ENCODE results near the gene SERTAD3.

SERTAD3 gene

GRCh38 chr19:40421993-40422747 lies 22.0 kb downstream of the SERTAD3 start:
- Histone ChIP-seq H3K9ac (ENCODE audit: low read depth, low read length) (peak overlapping the region; percentile 98), H3K4me2 (ENCODE audit: low read length) (peak overlapping the region; percentile 87), H3K27me3 (ENCODE audit: control insufficient read depth, insufficient read depth, low read length) (no peaks in the 10 kb centered on the region), H3K4me1 (ENCODE audit: control insufficient read depth, insufficient read depth, low read length) (peaks cover 30% of the 10 kb centered on the region), H3K36me3 (ENCODE audit: insufficient read depth, low read length) (peaks cover 15% of the 10 kb centered on the region), H3K4me3 (ENCODE audit: low read length) (peak overlapping the region; percentile 91), H3K9me3 (replicated peaks; ENCODE audit: low read length) (no peaks in the 10 kb centered on the region)

GRCh38 chr19:40420766-40421765 lies 23.1 kb downstream of the SERTAD3 start:
- peaks cover 35% of the 10 kb centered on the region for H3K4me1 ChIP-seq (ENCODE audit: control insufficient read depth, insufficient read depth, low read length)
- peak overlapping the region; percentile 78 for H3K4me3 ChIP-seq (ENCODE audit: low read length)
- peak overlapping the region; percentile 87 for H3K4me2 ChIP-seq (ENCODE audit: low read length)
- peaks cover 15% of the 10 kb centered on the region for H3K36me3 ChIP-seq (ENCODE audit: insufficient read depth, low read length)
- H3K27me3 ChIP-seq (ENCODE audit: control insufficient read depth, insufficient read depth, low read length): no peaks in the 10 kb centered on the region
- H3K9ac ChIP-seq (ENCODE audit: low read depth, low read length): peak overlapping the region; percentile 98
- no peaks in the 10 kb centered on the region for H3K9me3 ChIP-seq (replicated peaks; ENCODE audit: low read length)

- H3K9ac ChIP-seq (ENCODE audit: low read depth, low read length): peak overlapping the region; percentile 98
- peaks cover 35% of the 10 kb centered on the region for H3K4me1 ChIP-seq (ENCODE audit: control insufficient read depth, insufficient read depth, low read length)
- H3K4me2 ChIP-seq (ENCODE audit: low read length): peak overlapping the region; percentile 87
- H3K4me3 ChIP-seq (ENCODE audit: low read length): peak overlapping the region; percentile 78
- no peaks in the 10 kb centered on the region for H3K9me3 ChIP-seq (replicated peaks; ENCODE audit: low read length)
- peaks cover 15% of the 10 kb centered on the region for H3K36me3 ChIP-seq (ENCODE audit: insufficient read depth, low read length)
- no peaks in the 10 kb centered on the region for H3K27me3 ChIP-seq (ENCODE audit: control insufficient read depth, insufficient read depth, low read length)
Measured at GRCh38 chr19:40420451-40420765, 23.7 kb downstream of the SERTAD3 start.

- peaks cover 15% of the 10 kb centered on the region for H3K36me3 ChIP-seq (ENCODE audit: insufficient read depth, low read length)
- H3K4me1 ChIP-seq (ENCODE audit: control insufficient read depth, insufficient read depth, low read length): peaks cover 35% of the 10 kb centered on the region
- no peaks in the 10 kb centered on the region for H3K9me3 ChIP-seq (replicated peaks; ENCODE audit: low read length)
- H3K4me2 ChIP-seq (ENCODE audit: low read length): no peak overlapping the region
- H3K9ac ChIP-seq (ENCODE audit: low read depth, low read length): no peak overlapping the region
- no peaks in the 10 kb centered on the region for H3K27me3 ChIP-seq (ENCODE audit: control insufficient read depth, insufficient read depth, low read length)
- H3K4me3 ChIP-seq (ENCODE audit: low read length): no peak overlapping the region
Measured at GRCh38 chr19:40419780-40420179, 24.4 kb downstream of the SERTAD3 start.

DNA sequence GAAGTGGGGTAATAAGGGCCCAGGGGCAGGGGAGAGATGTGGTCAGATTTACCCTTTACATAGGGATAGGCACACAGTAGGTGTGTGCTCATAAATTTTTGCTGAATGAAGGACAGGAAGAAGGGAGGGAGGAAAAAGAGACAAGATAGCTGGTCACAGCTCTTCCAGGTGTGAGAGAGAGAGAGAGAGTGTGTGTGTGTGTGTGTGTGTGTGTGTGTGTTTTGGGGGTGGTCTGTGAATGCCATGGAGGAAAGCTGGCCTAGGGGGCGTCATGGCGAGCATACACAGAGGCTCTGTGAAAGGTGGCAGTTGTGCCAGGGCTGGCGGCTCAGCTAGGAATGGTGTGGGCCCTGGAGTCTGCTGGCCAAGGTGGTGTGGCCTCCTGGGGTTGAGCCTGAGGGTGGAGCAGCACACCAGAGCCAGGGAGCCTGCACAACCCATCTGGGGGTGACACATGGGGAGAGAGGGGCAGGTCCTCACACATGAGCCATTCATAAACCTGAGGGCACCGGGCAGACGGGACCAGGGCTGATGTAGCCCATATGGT lies 25.0 kb downstream of the SERTAD3 start:
- Histone ChIP-seq H3K9ac (ENCODE audit: low read depth, low read length) (no peak overlapping the region), H3K36me3 (ENCODE audit: insufficient read depth, low read length) (peaks cover 15% of the 10 kb centered on the region), H3K4me3 (ENCODE audit: low read length) (no peak overlapping the region), H3K4me2 (ENCODE audit: low read length) (no peak overlapping the region), H3K4me1 (ENCODE audit: control insufficient read depth, insufficient read depth, low read length) (peaks cover 35% of the 10 kb centered on the region), H3K9me3 (replicated peaks; ENCODE audit: low read length) (no peaks in the 10 kb centered on the region), H3K27me3 (ENCODE audit: control insufficient read depth, insufficient read depth, low read length) (no peaks in the 10 kb centered on the region)

GRCh38 chr19:40418040-40418439 lies 26.1 kb downstream of the SERTAD3 start:
- no peaks in the 10 kb centered on the region for H3K9me3 ChIP-seq (replicated peaks; ENCODE audit: low read length)
- H3K9ac ChIP-seq (ENCODE audit: low read depth, low read length): no peak overlapping the region
- peaks cover 28% of the 10 kb centered on the region for H3K4me1 ChIP-seq (ENCODE audit: control insufficient read depth, insufficient read depth, low read length)
- H3K27me3 ChIP-seq (ENCODE audit: control insufficient read depth, insufficient read depth, low read length): no peaks in the 10 kb centered on the region
- no peak overlapping the region for H3K4me3 ChIP-seq (ENCODE audit: low read length)
- H3K4me2 ChIP-seq (ENCODE audit: low read length): no peak overlapping the region
- peaks cover 11% of the 10 kb centered on the region for H3K36me3 ChIP-seq (ENCODE audit: insufficient read depth, low read length)

- no peak overlapping the region for H3K4me3 ChIP-seq (ENCODE audit: low read length)
Measured at GRCh38 chr19:40417643-40417981, 26.5 kb downstream of the SERTAD3 start.

DNA sequence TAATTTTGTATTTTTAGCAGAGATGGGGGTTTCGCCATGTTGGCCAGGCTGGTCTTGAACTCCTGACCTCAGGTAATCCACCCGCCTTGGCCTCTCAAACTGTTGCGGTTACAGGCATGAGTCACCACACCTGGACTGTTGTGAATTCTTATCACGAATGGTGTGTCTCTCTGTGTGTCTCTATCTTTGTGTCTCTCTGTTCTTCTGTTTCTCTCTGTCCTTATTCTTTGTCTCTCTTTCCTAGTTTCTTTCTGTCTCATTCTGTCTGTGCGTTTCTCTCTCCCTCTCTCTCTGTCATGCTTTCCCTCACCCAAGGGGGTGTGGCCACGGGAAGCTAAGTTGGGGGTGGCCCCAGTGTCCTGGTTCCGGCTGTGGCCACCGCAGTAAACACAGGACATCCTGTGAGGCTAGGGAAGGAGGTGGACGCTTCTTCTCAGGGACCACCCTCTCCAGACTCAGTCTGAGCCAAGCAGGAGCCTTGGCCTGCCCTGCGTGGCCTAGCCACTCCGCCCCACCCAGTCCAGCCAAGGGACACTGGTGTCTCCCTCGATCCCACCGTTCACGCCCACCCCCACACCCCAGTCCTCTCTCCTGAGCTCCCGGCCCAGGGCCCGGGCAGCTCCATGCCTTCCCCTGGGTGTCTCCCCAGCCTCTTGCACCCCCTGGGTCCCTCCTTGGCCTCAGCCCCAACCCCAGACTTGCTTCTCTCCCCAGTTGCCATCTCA lies 27.1 kb downstream of the SERTAD3 start:
- H3K4me2 ChIP-seq (ENCODE audit: low read length): no peak overlapping the region
- no peaks in the 10 kb centered on the region for H3K27me3 ChIP-seq (ENCODE audit: control insufficient read depth, insufficient read depth, low read length)
- H3K36me3 ChIP-seq (ENCODE audit: insufficient read depth, low read length): peaks cover 1% of the 10 kb centered on the region
- no peaks in the 10 kb centered on the region for H3K9me3 ChIP-seq (replicated peaks; ENCODE audit: low read length)
- no peak overlapping the region for H3K4me3 ChIP-seq (ENCODE audit: low read length)
- no peak overlapping the region for H3K9ac ChIP-seq (ENCODE audit: low read depth, low read length)
- H3K4me1 ChIP-seq (ENCODE audit: control insufficient read depth, insufficient read depth, low read length): peaks cover 18% of the 10 kb centered on the region

More at GRCh38 chr19:40417643-40417981, 26.5 kb downstream of the SERTAD3 start:
- Histone ChIP-seq H3K9me3 (replicated peaks; ENCODE audit: low read length) (no peaks in the 10 kb centered on the region), H3K36me3 (ENCODE audit: insufficient read depth, low read length) (peaks cover 7% of the 10 kb centered on the region), H3K4me2 (ENCODE audit: low read length) (no peak overlapping the region), H3K27me3 (ENCODE audit: control insufficient read depth, insufficient read depth, low read length) (no peaks in the 10 kb centered on the region), H3K9ac (ENCODE audit: low read depth, low read length) (no peak overlapping the region), H3K4me1 (ENCODE audit: control insufficient read depth, insufficient read depth, low read length) (peaks cover 24% of the 10 kb centered on the region)

DNA sequence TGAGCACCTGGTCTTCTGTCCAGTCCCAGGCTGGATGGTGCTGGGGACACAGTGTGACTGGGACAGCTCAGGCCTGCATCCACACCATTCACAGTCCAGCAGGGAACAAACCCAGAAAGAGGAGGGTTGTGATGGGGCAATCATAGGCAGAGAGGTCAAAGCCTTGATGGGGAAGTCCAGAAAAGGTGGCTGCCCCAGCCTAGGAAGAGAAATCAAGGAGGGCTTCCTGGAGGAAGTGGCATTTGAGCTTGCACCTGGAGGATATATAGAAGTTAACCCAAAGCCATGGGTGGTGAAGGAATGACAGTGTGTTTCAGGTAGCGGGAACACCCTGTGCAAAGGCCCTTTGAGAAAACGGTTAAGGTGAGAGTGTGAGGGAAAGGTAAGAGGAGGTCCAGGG lies 28.4 kb downstream of the SERTAD3 start:
- no peak overlapping the region for H3K9ac ChIP-seq (ENCODE audit: low read depth, low read length)
- H3K4me1 ChIP-seq (ENCODE audit: control insufficient read depth, insufficient read depth, low read length): peaks cover 16% of the 10 kb centered on the region
- H3K27me3 ChIP-seq (ENCODE audit: control insufficient read depth, insufficient read depth, low read length): no peaks in the 10 kb centered on the region
- no peaks in the 10 kb centered on the region for H3K36me3 ChIP-seq (ENCODE audit: insufficient read depth, low read length)
- H3K4me2 ChIP-seq (ENCODE audit: low read length): no peak overlapping the region
- no peaks in the 10 kb centered on the region for H3K9me3 ChIP-seq (replicated peaks; ENCODE audit: low read length)
- no peak overlapping the region for H3K4me3 ChIP-seq (ENCODE audit: low read length)

DNA sequence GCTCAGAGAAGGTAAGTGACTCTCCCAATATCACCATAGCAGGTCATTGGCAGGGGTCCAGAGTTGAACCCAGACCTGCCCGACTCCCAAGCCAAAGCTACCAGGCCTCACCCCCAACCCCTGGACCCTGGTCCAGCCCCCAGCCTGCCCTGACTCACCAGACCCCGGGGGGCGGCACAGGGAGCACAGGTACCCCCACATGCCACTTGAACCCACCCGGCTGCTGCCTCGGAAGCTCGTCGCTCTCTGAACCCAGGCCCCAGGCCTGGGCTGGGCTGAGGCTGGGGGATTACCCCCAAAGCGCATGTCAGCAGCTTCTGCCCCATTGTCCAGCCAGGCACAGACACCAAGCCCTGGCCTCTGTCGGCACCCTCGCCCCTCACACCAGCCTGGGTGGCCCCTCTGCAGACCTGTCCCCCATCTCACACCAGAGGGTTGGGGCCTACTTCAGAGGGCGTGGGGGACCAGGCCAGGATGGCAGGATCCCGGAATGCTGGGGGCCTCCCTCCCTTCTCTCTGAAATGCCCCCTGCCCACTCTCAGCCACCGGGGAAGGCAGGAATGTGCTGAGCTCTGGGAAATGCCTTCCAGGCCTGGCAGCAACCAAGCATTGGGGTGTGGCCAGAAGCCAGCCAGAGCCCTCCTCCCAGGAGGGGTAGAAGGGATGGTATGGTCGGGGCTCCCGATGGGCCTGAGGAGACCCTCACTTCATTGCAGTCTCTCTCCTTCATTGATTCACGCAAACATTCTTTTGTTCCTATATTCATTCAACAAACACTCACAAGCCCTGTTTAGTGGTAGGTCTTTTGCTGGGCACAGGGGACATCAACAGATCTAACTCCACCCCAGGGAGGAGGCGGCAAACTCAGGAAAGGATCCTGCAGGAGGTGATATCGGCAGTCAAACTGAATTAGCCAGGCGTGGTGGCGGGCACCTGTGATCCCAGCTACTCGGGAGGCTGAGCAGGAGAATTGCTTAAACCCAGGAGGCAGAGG lies 29.3 kb downstream of the SERTAD3 start:
- Histone ChIP-seq H3K4me3 (ENCODE audit: low read length) (no peak overlapping the region), H3K9me3 (replicated peaks; ENCODE audit: low read length) (no peaks in the 10 kb centered on the region), H3K4me1 (ENCODE audit: control insufficient read depth, insufficient read depth, low read length) (peaks cover 15% of the 10 kb centered on the region), H3K4me2 (ENCODE audit: low read length) (no peak overlapping the region), H3K9ac (ENCODE audit: low read depth, low read length) (no peak overlapping the region), H3K36me3 (ENCODE audit: insufficient read depth, low read length) (no peaks in the 10 kb centered on the region), H3K27me3 (ENCODE audit: control insufficient read depth, insufficient read depth, low read length) (no peaks in the 10 kb centered on the region)

All from skeletal muscle satellite cell (primary cell).